GM12892 (cell line): Measurements from ENCODE around the gene TREX2.

Experiments used
- DNase-seq: peaks from one replicate; pipeline ENCODE4 v3.0.0; 2011; ENCODE audit not compliant: insufficient read length
- FAIRE-seq: peaks from 2 replicates; lab custom pipeline; 2011; peaks lifted over from hg19 to GRCh38; lab: Jason Lieb, UNC
- POLR2A ChIP-seq: IDR thresholded peaks from 2 replicates; pipeline ENCODE4 v1.6.1; 2011; ENCODE audit warnings: low read depth, low read length, control low read depth
- POLR2AphosphoS5 ChIP-seq: IDR thresholded peaks from 2 replicates; pipeline ENCODE4 v1.6.1; 2011; ENCODE audit warnings: low read depth, low read length, control low read depth
- TAF1 ChIP-seq: IDR thresholded peaks from 2 replicates; pipeline ENCODE4 v1.6.1; 2011; ENCODE audit warnings: low read depth, mild to moderate bottlenecking, control low read depth, low read length, borderline replicate concordance

TREX2 gene

DNA sequence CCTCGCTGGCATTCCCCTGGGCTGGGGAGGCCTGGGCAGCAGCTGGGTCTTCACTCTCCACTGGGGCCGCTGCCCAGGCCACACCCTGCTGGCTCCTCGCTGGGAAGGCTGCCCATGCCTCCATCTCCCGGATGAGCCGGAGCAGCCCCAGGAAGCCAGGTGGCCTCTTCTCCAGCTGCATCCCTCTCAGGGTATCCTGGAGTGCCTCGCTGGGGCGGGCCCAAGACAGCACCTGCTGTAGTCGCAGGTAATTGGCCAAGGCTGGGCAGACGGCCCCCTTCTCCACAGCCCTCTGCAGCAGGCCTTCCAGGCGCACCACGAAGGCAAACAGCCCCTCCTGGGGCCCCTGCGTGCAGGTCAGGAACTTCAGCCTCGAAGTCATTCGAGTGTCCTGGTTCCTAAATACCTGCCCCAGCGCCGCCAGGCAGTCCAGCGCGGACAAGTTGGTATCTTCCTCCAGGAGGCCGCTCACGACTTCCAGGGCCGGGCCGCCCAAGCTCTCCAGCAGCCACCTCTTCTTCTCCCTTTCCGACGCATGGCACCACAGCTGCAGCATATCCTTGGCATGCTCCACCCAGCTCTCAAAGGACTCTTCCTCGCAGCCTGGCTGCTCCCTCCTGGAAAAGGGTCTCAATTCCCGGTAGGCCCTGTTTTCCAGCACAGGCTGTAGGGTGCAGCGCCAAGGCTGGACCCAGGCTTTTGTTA lies 48.4 kb downstream of the TREX2 start:
- FAIRE-seq (no peak), DNase-seq (no peak)
- TF ChIP-seq POLR2AphosphoS5: no peak
- TF ChIP-seq TAF1: no peak
- TF ChIP-seq POLR2A: no peak

- no peak for FAIRE-seq
- no peak for TF ChIP-seq POLR2A
- no peak for TF ChIP-seq TAF1
- TF ChIP-seq POLR2AphosphoS5: no peak
- DNase-seq: no peak
Observed at GRCh38 chrX:153396320-153397195, 49.3 kb downstream of the TREX2 start.

- TF ChIP-seq POLR2AphosphoS5 (no peak), POLR2A (no peak), TAF1 (no peak)
- no peak for DNase-seq
- FAIRE-seq: no peak
Observed at GRCh38 chrX:153395613-153396319, 50.1 kb downstream of the TREX2 start.

DNA sequence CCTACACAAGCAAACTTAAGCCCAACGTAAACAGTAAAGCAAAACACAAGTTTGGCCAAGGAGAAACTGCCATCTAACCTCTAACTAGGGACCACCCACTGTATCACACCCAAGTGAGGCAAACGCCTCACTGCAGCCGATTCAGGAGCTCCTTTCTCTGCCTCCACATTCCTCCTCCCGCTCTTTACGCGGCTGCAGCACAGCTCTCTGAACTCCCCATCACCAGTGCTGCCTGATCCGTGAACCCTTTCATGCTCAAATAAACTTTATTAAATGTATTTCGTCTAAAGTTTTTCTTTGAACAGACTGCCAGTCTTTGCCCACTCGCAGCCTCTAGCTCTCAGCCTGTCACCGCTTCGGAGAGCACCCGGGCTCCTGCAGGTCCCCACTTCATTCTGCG lies 51.2 kb downstream of the TREX2 start:
- FAIRE-seq (no peak), DNase-seq (no peak)
- TF ChIP-seq POLR2A: no peak
- no peak for TF ChIP-seq POLR2AphosphoS5
- no peak for TF ChIP-seq TAF1
